Right lobe of liver (tissue), 6 donors: ENCODE data around the gene DNAJB8. TPM values are rescaled to one million over a fixed set of nuclear protein-coding genes. Genes with fewer than 3 reads are reported as not detected.
A peak's percentile ranks its signal among the peaks of the same experiment; 100 is the strongest.

Source experiments
- ATAC-seq, 4 donors: fragments of 200-7000 bp; cut with Tn5 transposase; one replicate each; pipeline ENCODE4 v1.9.1; 2020; ENCODE audit warnings: mild to moderate bottlenecking in 4 of 4, moderate library complexity in 4 of 4
- DNase-seq, 3 donors: peaks; one replicate each; pipeline ENCODE4 v3.0.0-alpha.2; 2020
- H3K27ac ChIP-seq, 3 donors: fragments of 200-600 bp; one replicate each; pipeline ENCODE4 v1.8.0; 2022
- H3K27me3 ChIP-seq, 2 donors: fragments of 200-600 bp; one replicate each; pipeline ENCODE4 v1.8.0; 2022
- H3K36me3 ChIP-seq, 4 donors: fragments of 200-600 bp; sonication (generic) in 1 of 4; one replicate each; pipeline versions ENCODE4 v1.5.1 to v1.8.0; 2017 to 2022; ENCODE audit warnings: control low read depth in 1 of 4
- H3K4me1 ChIP-seq, 4 donors: fragments of 200-600 bp; sonication (generic) in 1 of 4; one replicate each; pipeline versions ENCODE4 v1.5.1 to v1.8.0; 2017 to 2022; ENCODE audit warnings: control low read depth in 1 of 4
- H3K4me3 ChIP-seq, 3 donors: fragments of 200-600 bp; one replicate each; pipeline ENCODE4 v1.8.0; 2022
- H3K9me3 ChIP-seq, 4 donors: fragments of 200-600 bp; sonication (generic) in 1 of 4; one replicate each; pipeline versions ENCODE4 v1.5.1 to v1.8.0; 2017 to 2022; ENCODE audit warnings: control low read depth in 1 of 4
- POLR2A ChIP-seq: fragments of 450-650 bp; IDR thresholded peaks from one replicate; pipeline ENCODE4 v1.6.1; 2017; ENCODE audit warnings: antibody characterized with exemption, mild to moderate bottlenecking
- WGBS: methylation state at CpG from one replicate; pipeline ENCODE4 v1.1.6; 2018; ENCODE audit warnings: low coverage, low lambda C conversion rate; ENCODE audit not compliant: insufficient coverage; ENCODE audit errors: missing lambda C conversion rate; 5-methylcytosine and 5-hydroxymethylcytosine counted together
- intact Hi-C, 2 donors: fragments of 100-400 bp; cut with DNase I; formaldehyde crosslinking; loops; one replicate each; pipeline versions ENCODE4 v1.11.2 to v1.14.1; 2022
- total RNA-seq, 6 experiments: library from RNA; depleted of rRNA in 2 of 6; stranded (reverse); fragments of >200 nt in 2 of 6; fragmentation: NEBNext Ultra II Directional in 3 of 6; extraction: Animal tissue kit (Norgen Biotek cat#: 25700) in 3 of 6; gene quantifications; one replicate each; pipeline versions ENCODE4 v1.1.0 to v1.2.4, GENCODE V29; 2016 to 2023
- TF ChIP-seq, protein P1 (sequence below), 4 donors: fragments of 200-600 bp in 3 of 4; fragments of 450-650 bp in 1 of 4; IDR thresholded peaks; one replicate each; pipeline versions ENCODE4 v1.5.1 to v1.8.0; 2016 to 2022; ENCODE audit warnings: antibody characterized with exemption in 4 of 4, mild to moderate bottlenecking in 2 of 4
- donor health status: DM: no; HTN: yes; CAD: no.
- donor health status: DM: no; HTN: no; CAD: no.
- donor health status: DM: no; HTN: no; CAD: no.
- donor health status: DM: no; HTN: yes; CAD: no.
- donor health status: DM: no; HTN: yes; CAD: no.

The DNAJB8 gene
- total RNA-seq, 6 experiments from 2014 or later: not detected

DNA sequence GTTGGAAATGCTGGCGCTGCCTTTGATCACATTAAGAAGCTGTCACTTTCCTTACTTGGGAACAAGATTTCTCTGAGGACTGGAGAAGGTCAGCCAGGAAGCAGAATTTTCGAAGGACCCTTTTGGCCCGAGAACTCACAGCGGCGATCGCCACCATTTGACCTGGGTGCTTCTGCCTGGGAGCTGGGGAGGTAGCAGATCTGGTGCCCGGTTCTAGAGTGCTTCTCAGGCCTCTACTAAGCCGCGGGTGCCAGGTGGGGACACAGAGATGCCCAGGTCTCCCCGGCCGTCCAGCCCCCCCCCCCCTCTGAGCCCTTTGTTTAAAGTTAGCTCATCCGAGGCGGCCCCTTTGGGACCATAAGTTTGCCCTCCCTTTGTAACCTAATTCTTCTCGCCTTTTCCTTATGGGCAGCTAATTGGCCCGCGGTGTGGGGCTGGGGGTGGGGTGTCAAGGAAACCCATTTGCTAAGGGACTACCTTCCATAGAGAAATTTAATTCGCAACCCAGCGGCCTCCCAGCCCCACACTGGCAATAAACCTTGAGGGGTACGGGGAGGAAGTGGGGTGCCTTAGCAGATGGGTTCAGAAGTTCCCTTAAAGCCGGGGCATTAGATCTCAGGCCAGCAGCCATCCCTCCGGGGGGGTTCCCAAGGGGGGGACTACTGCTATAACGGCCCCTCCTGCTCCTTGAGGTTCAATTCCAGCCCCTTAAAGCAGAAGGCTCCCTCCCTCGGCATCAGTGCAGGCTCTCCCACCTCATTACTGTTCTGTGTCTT lies 24.4 kb upstream of the DNAJB8 start:
- TF ChIP-seq, protein P1, sequence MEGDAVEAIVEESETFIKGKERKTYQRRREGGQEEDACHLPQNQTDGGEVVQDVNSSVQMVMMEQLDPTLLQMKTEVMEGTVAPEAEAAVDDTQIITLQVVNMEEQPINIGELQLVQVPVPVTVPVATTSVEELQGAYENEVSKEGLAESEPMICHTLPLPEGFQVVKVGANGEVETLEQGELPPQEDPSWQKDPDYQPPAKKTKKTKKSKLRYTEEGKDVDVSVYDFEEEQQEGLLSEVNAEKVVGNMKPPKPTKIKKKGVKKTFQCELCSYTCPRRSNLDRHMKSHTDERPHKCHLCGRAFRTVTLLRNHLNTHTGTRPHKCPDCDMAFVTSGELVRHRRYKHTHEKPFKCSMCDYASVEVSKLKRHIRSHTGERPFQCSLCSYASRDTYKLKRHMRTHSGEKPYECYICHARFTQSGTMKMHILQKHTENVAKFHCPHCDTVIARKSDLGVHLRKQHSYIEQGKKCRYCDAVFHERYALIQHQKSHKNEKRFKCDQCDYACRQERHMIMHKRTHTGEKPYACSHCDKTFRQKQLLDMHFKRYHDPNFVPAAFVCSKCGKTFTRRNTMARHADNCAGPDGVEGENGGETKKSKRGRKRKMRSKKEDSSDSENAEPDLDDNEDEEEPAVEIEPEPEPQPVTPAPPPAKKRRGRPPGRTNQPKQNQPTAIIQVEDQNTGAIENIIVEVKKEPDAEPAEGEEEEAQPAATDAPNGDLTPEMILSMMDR (IDR thresholded peaks at IDR 0.05): no peak
- no peak for TF ChIP-seq POLR2A
- Histone ChIP-seq H3K4me3 (no peak overlapping the region), H3K9me3 (no peaks in the 10 kb centered on the region), H3K36me3 (no peaks in the 10 kb centered on the region), H3K27ac (no peak overlapping the region), H3K4me1 (peaks cover 0 to 53% (median 5%) of the 10 kb centered on the region in 4 donors), H3K27me3 (peaks cover 25 to 68% of the 10 kb centered on the region in 2 donors)
- peak in 2 of 3 donors; percentile 25 to 35 for DNase-seq
- 17% methylated on average over 13 of the region's 23 CpGs for WGBS
- intact Hi-C loops: loop anchor here in 1 of 2 donors (10.0 kb wide), 1 partner anchor 416 kb away; no protein-coding TSS in a partner anchor
- ATAC-seq: no peak

DNA sequence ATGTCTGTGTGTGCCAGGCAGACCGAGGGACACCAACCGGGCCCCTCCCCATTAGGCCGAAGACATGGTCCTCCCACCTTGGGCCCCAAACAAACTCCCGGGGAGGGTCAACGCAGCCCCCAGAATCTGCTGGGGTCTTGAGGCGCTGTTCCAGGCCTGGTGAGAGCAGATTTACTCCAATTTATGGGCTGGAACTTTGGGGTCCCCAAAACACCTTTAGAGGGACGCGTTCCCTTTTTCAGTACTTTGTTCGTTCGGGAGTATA lies 23.9 kb upstream of the DNAJB8 start:
- H3K4me3 ChIP-seq: no peak overlapping the region
- WGBS: 6% methylated on average over 9 of the region's 10 CpGs
- H3K27me3 ChIP-seq: peaks cover 25 to 73% of the 10 kb centered on the region in 2 donors
- intact Hi-C loops: loop anchor here in 1 of 2 donors (10.0 kb wide), 1 partner anchor 416 kb away; no protein-coding TSS in a partner anchor
- H3K4me1 ChIP-seq: peaks cover 0 to 53% (median 5%) of the 10 kb centered on the region in 4 donors
- ATAC-seq: no peak
- H3K36me3 ChIP-seq: no peaks in the 10 kb centered on the region
- no peak for TF ChIP-seq POLR2A
- TF ChIP-seq, protein P1 (IDR thresholded peaks at IDR 0.05): no peak
- H3K9me3 ChIP-seq: no peaks in the 10 kb centered on the region
- no peak overlapping the region for H3K27ac ChIP-seq
- no peak for DNase-seq

DNA sequence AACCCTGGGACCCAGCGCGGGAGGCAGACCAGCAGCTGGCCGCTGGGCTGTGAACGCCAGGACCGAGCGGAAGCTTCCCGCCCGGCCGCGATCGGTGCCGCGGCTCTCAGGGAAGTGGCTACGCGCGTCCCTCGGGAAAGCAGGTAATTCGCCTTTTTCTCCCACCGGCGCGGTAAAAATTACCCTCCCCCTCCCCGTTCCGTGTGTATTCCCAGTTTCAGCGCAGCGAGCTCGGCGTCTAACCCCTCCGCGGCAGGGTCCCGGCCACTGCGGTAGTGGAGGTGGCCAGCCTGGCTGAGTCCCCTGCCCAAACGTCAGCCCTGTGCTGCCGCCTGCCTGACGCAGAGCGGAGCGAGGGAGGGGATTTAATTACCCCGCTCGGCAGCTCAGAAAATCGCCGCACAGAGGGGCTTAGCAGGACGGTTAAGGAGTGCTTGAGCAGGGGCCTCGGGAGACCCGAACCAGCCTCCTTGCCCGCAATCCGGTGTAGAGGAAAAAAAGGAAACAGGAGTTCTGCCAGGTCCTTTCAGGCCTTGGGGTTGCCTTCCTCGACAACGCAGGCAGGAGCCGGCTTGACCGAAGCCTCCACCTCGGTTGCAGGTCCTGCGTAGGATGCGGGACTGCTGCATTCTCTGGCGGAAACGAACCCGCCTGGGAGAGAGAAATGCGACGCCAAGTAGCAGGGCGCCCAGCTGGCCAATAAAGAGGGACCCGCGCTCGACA lies 23.4 kb upstream of the DNAJB8 start:
- H3K36me3 ChIP-seq: no peaks in the 10 kb centered on the region
- H3K27me3 ChIP-seq: peaks cover 25 to 74% of the 10 kb centered on the region in 2 donors
- peaks cover 0 to 53% (median 5%) of the 10 kb centered on the region in 4 donors for H3K4me1 ChIP-seq
- no peaks in the 10 kb centered on the region for H3K9me3 ChIP-seq
- intact Hi-C loops: loop anchor here in 1 of 2 donors (10.0 kb wide), 1 partner anchor 415 kb away; no protein-coding TSS in a partner anchor
- no peak overlapping the region for H3K27ac ChIP-seq
- TF ChIP-seq POLR2A: no peak
- TF ChIP-seq, protein P1 (IDR thresholded peaks at IDR 0.05): no peak
- peak; percentile 30 to 48 (median 42) for ATAC-seq
- H3K4me3 ChIP-seq: peak overlapping the region; percentile 32 to 47 (median 38)
- WGBS: 0% methylated on average over 7 of the region's 61 CpGs
- DNase-seq: peak; percentile 29 to 56 (median 46)

DNA sequence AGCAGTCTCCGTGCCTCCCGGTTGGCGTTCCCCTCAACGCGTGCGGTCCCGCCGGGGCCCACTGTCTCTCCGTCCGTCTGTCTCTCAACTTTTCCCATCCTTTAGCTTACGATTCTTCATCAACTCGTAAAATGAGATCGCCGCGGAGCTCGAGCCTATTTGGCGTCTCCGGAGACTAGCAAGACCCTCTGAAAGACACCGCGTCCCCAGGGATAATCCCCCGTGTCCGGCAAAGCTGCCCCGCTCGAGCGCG lies 22.9 kb upstream of the DNAJB8 start:
- ATAC-seq (no peak), DNase-seq (no peak)
- intact Hi-C loops: no loop called here
- Histone ChIP-seq H3K4me3 (peak overlapping the region; percentile 32 to 47 (median 38)), H3K9me3 (no peaks in the 10 kb centered on the region), H3K27ac (peak overlapping the region in 1 of 3 donors; percentile 4), H3K36me3 (no peaks in the 10 kb centered on the region), H3K4me1 (peaks cover 0 to 53% (median 5%) of the 10 kb centered on the region in 4 donors), H3K27me3 (peaks cover 25 to 74% of the 10 kb centered on the region in 2 donors)
- no peak for TF ChIP-seq POLR2A
- 2% methylated on average over 20 of the region's 26 CpGs for WGBS
